RWPE2 (cell line): ENCODE data around the gene FAAP20.
"Not testable (repeated sequence)": the region's sequence is repeated elsewhere in the genome, so short reads cannot be mapped to it uniquely, and the experiment has no call there.

ENCODE experiments used
- ATAC-seq: fragments of 200-7000 bp; cut with Tn5 transposase; 3 replicates; pipeline ENCODE4 v1.9.1; 2021; ENCODE audit warnings: low read depth
- DNase-seq: peaks from one replicate; pipeline ENCODE4 v3.0.0-alpha.2; 2020; ENCODE audit warnings: low spot score
- H3K27ac ChIP-seq: fragments of 450-650 bp; 2 replicates; pipeline ENCODE4 v1.5.1; 2017; ENCODE audit warnings: mild to moderate bottlenecking; ENCODE audit not compliant: poor library complexity, severe bottlenecking
- H3K27me3 ChIP-seq: fragments of 250-450 bp; sonication (Bioruptor Pico); 2 replicates; pipeline ENCODE4 v1.5.1; 2021; ENCODE audit warnings: mild to moderate bottlenecking, moderate library complexity; ENCODE audit not compliant: insufficient read depth, poor library complexity, severe bottlenecking
- H3K36me3 ChIP-seq: fragments of 250-450 bp; sonication (Bioruptor Pico); 2 replicates; pipeline ENCODE4 v1.5.1; 2020; ENCODE audit warnings: low read depth, mild to moderate bottlenecking, moderate library complexity
- H3K4me1 ChIP-seq: fragments of 250-450 bp; sonication (Bioruptor Pico); 2 replicates; pipeline ENCODE4 v1.5.1; 2021; ENCODE audit warnings: mild to moderate bottlenecking, moderate library complexity; ENCODE audit not compliant: insufficient read depth, poor library complexity, severe bottlenecking
- H3K4me3 ChIP-seq: fragments of 250-450 bp; sonication (Bioruptor Pico); 2 replicates; pipeline ENCODE4 v1.5.1; 2021; ENCODE audit warnings: mild to moderate bottlenecking, moderate library complexity; ENCODE audit not compliant: severe bottlenecking
- H3K9me3 ChIP-seq: fragments of 250-450 bp; sonication (Bioruptor Pico); 2 replicates; pipeline ENCODE4 v1.5.1; 2021; ENCODE audit warnings: mild to moderate bottlenecking, moderate library complexity; ENCODE audit not compliant: severe bottlenecking
- TF ChIP-seq, protein P1 (sequence below): fragments of 450-650 bp; IDR thresholded peaks from one replicate; pipeline ENCODE4 v1.5.1; 2017; ENCODE audit warnings: mild to moderate bottlenecking, moderate library complexity; ENCODE audit not compliant: poor library complexity, severe bottlenecking

The FAAP20 gene

GRCh38 chr1:2150801-2151200 is 43.8 kb downstream of the FAAP20 start:
- DNase-seq (no peak), ATAC-seq (no peak)
- Histone ChIP-seq H3K4me3 (no peak overlapping the region), H3K4me1 (no peaks in the 10 kb centered on the region), H3K36me3 (peaks cover 25% of the 10 kb centered on the region), H3K27me3 (no peaks in the 10 kb centered on the region), H3K27ac (no peak overlapping the region), H3K9me3 (no peaks in the 10 kb centered on the region)
- TF ChIP-seq, protein P1, sequence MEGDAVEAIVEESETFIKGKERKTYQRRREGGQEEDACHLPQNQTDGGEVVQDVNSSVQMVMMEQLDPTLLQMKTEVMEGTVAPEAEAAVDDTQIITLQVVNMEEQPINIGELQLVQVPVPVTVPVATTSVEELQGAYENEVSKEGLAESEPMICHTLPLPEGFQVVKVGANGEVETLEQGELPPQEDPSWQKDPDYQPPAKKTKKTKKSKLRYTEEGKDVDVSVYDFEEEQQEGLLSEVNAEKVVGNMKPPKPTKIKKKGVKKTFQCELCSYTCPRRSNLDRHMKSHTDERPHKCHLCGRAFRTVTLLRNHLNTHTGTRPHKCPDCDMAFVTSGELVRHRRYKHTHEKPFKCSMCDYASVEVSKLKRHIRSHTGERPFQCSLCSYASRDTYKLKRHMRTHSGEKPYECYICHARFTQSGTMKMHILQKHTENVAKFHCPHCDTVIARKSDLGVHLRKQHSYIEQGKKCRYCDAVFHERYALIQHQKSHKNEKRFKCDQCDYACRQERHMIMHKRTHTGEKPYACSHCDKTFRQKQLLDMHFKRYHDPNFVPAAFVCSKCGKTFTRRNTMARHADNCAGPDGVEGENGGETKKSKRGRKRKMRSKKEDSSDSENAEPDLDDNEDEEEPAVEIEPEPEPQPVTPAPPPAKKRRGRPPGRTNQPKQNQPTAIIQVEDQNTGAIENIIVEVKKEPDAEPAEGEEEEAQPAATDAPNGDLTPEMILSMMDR = no peak

DNA sequence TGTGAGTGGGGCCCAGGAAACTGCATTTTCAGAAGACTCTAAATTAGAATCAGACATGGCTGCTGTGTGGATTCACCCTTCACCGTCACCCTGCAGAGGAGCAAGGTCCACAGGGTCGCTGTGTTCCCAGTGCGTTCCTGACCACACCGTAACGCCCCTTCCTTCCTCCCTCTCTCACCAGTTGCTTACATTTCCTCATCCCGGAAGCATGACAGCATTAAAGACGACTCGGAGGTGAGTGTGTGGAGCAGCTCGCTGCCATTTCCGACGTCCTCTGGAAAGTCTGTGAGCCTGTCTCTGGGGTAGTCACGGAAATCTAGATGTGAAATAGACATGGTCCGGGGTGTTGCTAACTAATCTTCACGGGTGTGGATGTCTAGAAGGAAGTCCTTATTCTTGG is 45.9 kb downstream of the FAAP20 start:
- TF ChIP-seq, protein P1 = no peak
- Histone ChIP-seq H3K36me3 (peaks cover 27% of the 10 kb centered on the region), H3K4me1 (no peaks in the 10 kb centered on the region), H3K27ac (no peak overlapping the region), H3K27me3 (no peaks in the 10 kb centered on the region), H3K9me3 (no peaks in the 10 kb centered on the region), H3K4me3 (no peak overlapping the region)
- DNase-seq = no peak
- no peak for ATAC-seq

DNA sequence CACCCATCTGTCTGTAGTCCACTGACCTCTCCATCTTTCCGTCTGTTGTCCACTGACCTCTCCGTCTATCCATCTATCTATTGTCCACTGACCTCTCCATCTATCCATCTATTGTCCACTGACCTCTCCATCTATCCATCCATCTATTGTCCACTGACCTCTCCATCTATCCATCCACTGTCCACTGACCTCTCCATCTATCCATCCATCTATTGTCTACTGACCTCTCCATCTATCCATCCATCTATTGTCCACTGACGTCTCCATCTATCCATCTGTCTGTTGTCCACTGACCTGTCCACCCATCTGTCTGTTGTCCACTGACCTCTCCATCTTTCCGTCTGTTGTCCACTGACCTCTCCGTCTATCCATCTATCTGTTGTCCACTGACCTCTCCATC is 46.7 kb downstream of the FAAP20 start:
- H3K4me3 ChIP-seq, H3K27me3 ChIP-seq, H3K27ac ChIP-seq, DNase-seq, ATAC-seq, H3K9me3 ChIP-seq, H3K4me1 ChIP-seq: not testable (repeated sequence)
- H3K36me3 ChIP-seq = peaks cover 27% of the 10 kb centered on the region

- no peaks in the 10 kb centered on the region for H3K9me3 ChIP-seq
- H3K4me3 ChIP-seq = no peak overlapping the region
- H3K4me1 ChIP-seq = no peaks in the 10 kb centered on the region
- ATAC-seq (no peak), DNase-seq (no peak)
- peaks cover 24% of the 10 kb centered on the region for H3K36me3 ChIP-seq
- H3K27ac ChIP-seq = no peak overlapping the region
- no peaks in the 10 kb centered on the region for H3K27me3 ChIP-seq
- TF ChIP-seq, protein P1 = no peak
Observed at GRCh38 chr1:2146836-2147517, 47.6 kb downstream of the FAAP20 start.

DNA sequence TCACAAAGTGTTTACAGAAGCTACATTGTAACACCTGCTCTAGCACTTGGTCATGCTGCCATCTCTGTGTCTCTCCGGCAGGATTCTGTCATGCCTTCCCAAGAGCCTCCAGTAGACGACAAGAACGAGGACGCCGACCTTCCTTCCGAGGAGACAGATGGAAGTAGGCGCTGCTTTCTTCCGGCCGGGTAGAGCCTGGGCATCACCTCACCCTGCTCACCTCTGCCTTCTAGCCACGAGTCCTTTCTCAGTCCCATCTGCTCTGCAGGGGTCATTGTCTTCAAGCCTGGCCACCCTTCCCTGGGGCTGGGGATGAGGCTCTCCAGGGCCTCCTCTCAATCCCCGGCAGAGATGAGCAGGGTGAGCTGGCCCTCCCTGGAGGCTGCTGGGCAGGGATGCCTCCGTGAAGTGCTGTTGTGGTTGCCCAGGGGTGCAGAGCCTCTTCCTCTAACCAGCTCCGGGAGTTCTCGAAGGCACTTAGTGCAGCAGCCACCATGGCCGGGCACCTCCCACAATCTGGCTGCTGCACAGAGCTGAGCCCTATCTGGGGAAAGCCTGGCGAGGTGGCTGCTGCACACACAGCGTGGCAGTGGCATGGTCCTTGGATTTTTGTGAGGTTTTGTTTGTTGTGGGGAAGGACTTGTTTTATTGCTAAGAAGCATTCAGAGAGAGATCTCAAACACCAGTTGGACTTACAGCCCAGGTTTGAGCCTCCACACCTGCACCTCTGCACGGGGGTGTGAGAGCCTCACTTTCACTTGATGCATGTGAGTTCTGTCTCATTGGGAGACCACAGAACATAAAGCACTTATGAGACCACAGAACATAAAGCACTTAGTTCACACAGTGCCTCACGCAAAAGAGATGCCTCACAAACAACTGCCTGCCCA is 48.4 kb downstream of the FAAP20 start:
- Histone ChIP-seq H3K27me3 (no peaks in the 10 kb centered on the region), H3K36me3 (peaks cover 22% of the 10 kb centered on the region), H3K27ac (no peak overlapping the region), H3K4me1 (no peaks in the 10 kb centered on the region), H3K4me3 (no peak overlapping the region), H3K9me3 (no peaks in the 10 kb centered on the region)
- TF ChIP-seq, protein P1 = no peak
- DNase-seq (no peak), ATAC-seq (no peak)
